ENCODE results near the gene CHIA.

- no peak for TF ChIP-seq POLR2A (IDR thresholded peaks at IDR 0.05; ENCODE audit: low read depth, low read length)
- TF ChIP-seq SMC3 (IDR thresholded peaks at IDR 0.05; ENCODE audit: low read depth, low read length): no peak
- TF ChIP-seq RAD21 (IDR thresholded peaks at IDR 0.05; ENCODE audit: low read length): no peak
- TF ChIP-seq RCOR1 (IDR thresholded peaks at IDR 0.05; ENCODE audit: insufficient replicate concordance, low read length): no peak
- TF ChIP-seq CEBPB (IDR thresholded peaks at IDR 0.05; ENCODE audit: low read depth, low read length): no peak
- no peak for TF ChIP-seq CTCF (conservative IDR thresholded peaks at IDR 0.05; ENCODE audit: low read depth, low read length)
- TF ChIP-seq RFX5 (IDR thresholded peaks at IDR 0.05; ENCODE audit: low read depth, low read length): no peak
- no peak for TF ChIP-seq MXI1 (IDR thresholded peaks at IDR 0.05; ENCODE audit: borderline replicate concordance, low read depth, low read length)
Observed at GRCh38 chr1:111332190-111332589, 41.5 kb downstream of the CHIA start.
